Endothelial cell of umbilical vein (primary cell): Measurements from ENCODE around the gene CHD6. TPM values are rescaled to one million over a fixed set of nuclear protein-coding genes. Genes with fewer than 3 reads are reported as not detected.

Source experiments
- BruUV-seq: library from RNA; stranded (reverse); fragments of 400-500 nt; replicated peaks from 2 replicates; lab custom pipeline; 2021; lab: Mats Ljungman, UMichigan
- CTCF ChIA-PET: fragments of 300-600, 350-600 bp; sonication (Branson Sonifier 250); formaldehyde crosslinking; loops from one replicate; lab custom pipeline; 2021; ENCODE audit warnings: antibody characterized with exemption, inconsistent platforms; lab: Charles Lee
- POLR2A ChIA-PET: fragments of 300-600, 350-600 bp; sonication (Branson Sonifier 250); formaldehyde crosslinking; loops from one replicate; lab custom pipeline; 2021; ENCODE audit warnings: antibody characterized with exemption, inconsistent platforms; lab: Charles Lee
- DNase-seq: peaks from one replicate; pipeline ENCODE4 v3.0.0-alpha.2; 2011; ENCODE audit warnings: low read depth, low spot score
- FAIRE-seq: peaks from 2 replicates; lab custom pipeline; 2011; peaks lifted over from hg19 to GRCh38; lab: Jason Lieb, UNC
- H2AFZ ChIP-seq: 2 replicates; pipeline ENCODE4 v1.6.0; 2012; ENCODE audit warnings: low read depth, low read length, control low read depth, inconsistent platforms
- H3K27ac ChIP-seq: 2 replicates; pipeline ENCODE4 v1.5.1; 2011; ENCODE audit warnings: low read depth, mild to moderate bottlenecking, control low read depth, low read length, moderate library complexity; ENCODE audit not compliant: insufficient read depth
- H3K27me3 ChIP-seq, 2 experiments: 2 replicates each; pipeline versions ENCODE4 v1.6.0 to v1.6.1; 2011; ENCODE audit warnings: low read length in 2 of 2, mixed read lengths in 1 of 2; ENCODE audit not compliant: control insufficient read depth in 2 of 2, insufficient read depth in 2 of 2
- H3K36me3 ChIP-seq, 2 experiments: 2 replicates in 1 of 2; 3 replicates in 1 of 2; pipeline ENCODE4 v1.5.1; 2011; ENCODE audit warnings: low read length in 2 of 2, mild to moderate bottlenecking in 1 of 2, moderate library complexity in 1 of 2; ENCODE audit not compliant: control insufficient read depth in 2 of 2, insufficient read depth in 2 of 2; ENCODE audit errors: extremely low read depth in 1 of 2
- H3K4me1 ChIP-seq: 3 replicates; pipeline ENCODE4 v1.5.1; 2011; ENCODE audit warnings: mild to moderate bottlenecking, low read length; ENCODE audit not compliant: control insufficient read depth, insufficient read depth; ENCODE audit errors: extremely low read depth
- H3K4me2 ChIP-seq: 2 replicates; pipeline ENCODE4 v1.6.1; 2011; ENCODE audit warnings: low read length, control low read depth, mixed read lengths; ENCODE audit not compliant: insufficient read depth
- H3K4me3 ChIP-seq, 3 experiments: fragments of 200-600 bp in 1 of 3; sonication (generic), shearing (Covaris generic) in 1 of 3; replicated peaks in 1 of 3; 2 replicates each; pipeline ENCODE4 v1.5.1; 2011 to 2016; ENCODE audit warnings: control low read depth in 3 of 3, low read length in 3 of 3, mild to moderate bottlenecking in 2 of 3, inconsistent platforms in 1 of 3, low read depth in 1 of 3, moderate library complexity in 1 of 3; ENCODE audit not compliant: insufficient read depth in 1 of 3
- H3K79me2 ChIP-seq: 2 replicates; pipeline ENCODE4 v1.6.0; 2012; ENCODE audit warnings: low read length, inconsistent platforms; ENCODE audit not compliant: control insufficient read depth, insufficient read depth
- H3K9ac ChIP-seq: replicated peaks from 2 replicates; pipeline ENCODE3; 2011; ENCODE audit warnings: low read length, control low read depth; ENCODE audit not compliant: insufficient read depth; ENCODE audit errors: extremely low read depth
- H3K9me1 ChIP-seq: replicated peaks from 3 replicates; pipeline ENCODE4 v1.6.0; 2011; ENCODE audit warnings: mild to moderate bottlenecking, low read length; ENCODE audit not compliant: control insufficient read depth, insufficient read depth; ENCODE audit errors: extremely low read depth
- H3K9me3 ChIP-seq: replicated peaks from 2 replicates; pipeline ENCODE4 v1.5.1; 2012; ENCODE audit warnings: low read length, inconsistent platforms; ENCODE audit not compliant: control insufficient read depth, insufficient read depth
- H4K20me1 ChIP-seq: replicated peaks from 2 replicates; pipeline ENCODE3; 2011; ENCODE audit warnings: mild to moderate bottlenecking, low read length; ENCODE audit not compliant: control insufficient read depth, insufficient read depth; ENCODE audit errors: extremely low read depth
- FOS ChIP-seq: IDR thresholded peaks from 2 replicates; pipeline ENCODE4 v1.6.1; 2011; ENCODE audit warnings: mild to moderate bottlenecking, low read length, moderate library complexity, borderline replicate concordance; ENCODE audit not compliant: insufficient read depth
- GATA2 ChIP-seq: IDR thresholded peaks from 2 replicates; pipeline ENCODE4 v1.7.0; 2011; ENCODE audit warnings: low read depth, mild to moderate bottlenecking, moderate library complexity, mixed read lengths, low read length; ENCODE audit not compliant: insufficient read length, insufficient read depth
- JUN ChIP-seq: IDR thresholded peaks from 2 replicates; pipeline ENCODE4 v1.6.1; 2011; ENCODE audit warnings: borderline replicate concordance, low read depth; ENCODE audit not compliant: insufficient read length, insufficient read depth
- MAX ChIP-seq: IDR thresholded peaks from 2 replicates; pipeline ENCODE4 v1.6.1; 2011; ENCODE audit not compliant: insufficient read depth, insufficient read length
- MYC ChIP-seq: IDR thresholded peaks from one replicate; pipeline ENCODE4 v1.6.1; 2011; ENCODE audit warnings: mild to moderate bottlenecking, low read depth, low read length
- POLR2AphosphoS5 ChIP-seq: IDR thresholded peaks from 2 replicates; pipeline ENCODE4 v1.6.1; 2012; ENCODE audit warnings: low read depth, mild to moderate bottlenecking, control low read depth, low read length, moderate library complexity; ENCODE audit not compliant: insufficient read depth
- dilution Hi-C: fragments of 300-500 bp; cut with MboI; formaldehyde crosslinking; loops from one replicate; pipeline ENCODE4 v1.15.0; 2019; ENCODE audit warnings: low sequenced_read_pairs; ENCODE audit not compliant: extremely low pct_ligation_motif_present
- intact Hi-C: fragments of 100-400 bp; cut with micrococcal nuclease; formaldehyde crosslinking; loops from one replicate; pipeline ENCODE4 v1.10.0; 2022
- polyA plus RNA-seq, 4 experiments: library from polyadenylated mRNA; depleted of rRNA in 3 of 4; stranded (reverse) in 3 of 4; unstranded in 1 of 4; fragments of >200 nt; gene quantifications; 2 replicates each; pipeline versions ENCODE4 v1.2.1 to v1.2.3, GENCODE V29; 2011 to 2012; ENCODE audit warnings: missing spikeins in 1 of 4
- total RNA-seq: library from RNA; stranded (reverse); gene quantifications from 2 replicates; pipeline ENCODE4 v1.2.3, GENCODE V29; 2021

CHD6 gene
- total and polyA plus RNA-seq, 2 donors (not counting 3 experiments of a cell fraction or from before 2014, with no cell fraction given) = 7.2 to 33.7 TPM

- peaks cover 0 to 7% of the 10 kb centered on the region in 2 experiments for H3K27me3 ChIP-seq
- no peaks in the 10 kb centered on the region for H3K36me3 ChIP-seq
- no peaks in the 10 kb centered on the region for H3K79me2 ChIP-seq
- no peak overlapping the region for H3K4me3 ChIP-seq
- no peak overlapping the region for H3K9ac ChIP-seq
- H3K4me2 ChIP-seq = no peak overlapping the region
- no peaks in the 10 kb centered on the region for H4K20me1 ChIP-seq
- no peak overlapping the region for H2AFZ ChIP-seq
- dilution Hi-C loops (no loop called here), intact Hi-C loops (no loop called here)
- TF ChIP-seq POLR2AphosphoS5 (no peak), MYC (no peak), JUN (no peak)
- no peaks in the 10 kb centered on the region for H3K4me1 ChIP-seq
- FAIRE-seq (no peak), DNase-seq (no peak)
- no peak overlapping the region for H3K27ac ChIP-seq
- POLR2A ChIA-PET = no interaction called here
- CTCF ChIA-PET = interaction anchor here (1.7 to 2.0 kb wide), 2 partner anchors 10 to 20 kb away, joined by 5 to 7 read pairs; no protein-coding TSS in a partner anchor
- H3K9me1 ChIP-seq = no peaks in the 10 kb centered on the region
- H3K9me3 ChIP-seq = no peaks in the 10 kb centered on the region
- BruUV-seq = no TSS peak
Measured at GRCh38 chr20:41639630-41640029, 21.5 kb upstream of the CHD6 start.

- dilution Hi-C loops = no loop called here
- CTCF ChIA-PET = no interaction called here
- Histone ChIP-seq H3K4me3 (no peak overlapping the region), H3K9ac (no peak overlapping the region), H3K9me1 (no peaks in the 10 kb centered on the region), H2AFZ (no peak overlapping the region), H4K20me1 (no peaks in the 10 kb centered on the region), H3K79me2 (no peaks in the 10 kb centered on the region), H3K27ac (no peak overlapping the region), H3K9me3 (no peaks in the 10 kb centered on the region), H3K36me3 (no peaks in the 10 kb centered on the region), H3K4me1 (no peaks in the 10 kb centered on the region), H3K27me3 (peaks cover 0 to 9% of the 10 kb centered on the region in 2 experiments), H3K4me2 (no peak overlapping the region)
- BruUV-seq = no TSS peak
- POLR2A ChIA-PET = no interaction called here
- FAIRE-seq (no peak), DNase-seq (no peak)
- intact Hi-C loops = no loop called here
- TF ChIP-seq GATA2 (no peak), JUN (no peak), FOS (no peak), MAX (no peak)
Measured at GRCh38 chr20:41638456-41638855, 20.3 kb upstream of the CHD6 start.
